A673 (cell line): ENCODE measurements around the gene ARID5B. TPM values are rescaled to one million over a fixed set of nuclear protein-coding genes. Genes with fewer than 3 reads are reported as not detected.

ENCODE experiments used
- BruUV-seq: library from RNA; stranded (reverse); fragments of 400-500 nt; replicated peaks from 2 replicates; lab custom pipeline; 2021; lab: Mats Ljungman, UMichigan
- CTCF ChIA-PET: fragments of 300-600 bp; sonication (Branson Sonifier 250); formaldehyde crosslinking; loops from one replicate; lab custom pipeline; 2022; ENCODE audit warnings: antibody characterized with exemption; lab: Charles Lee
- POLR2A ChIA-PET: fragments of 300-600 bp; sonication (Branson Sonifier 250); formaldehyde crosslinking; loops from one replicate; lab custom pipeline; 2022; ENCODE audit warnings: antibody characterized with exemption; ENCODE audit not compliant: low non-redundant PET; lab: Charles Lee
- DNase-seq: peaks from one replicate; pipeline ENCODE4 v3.0.0-alpha.2; 2015; ENCODE audit warnings: low spot score
- H3K27ac ChIP-seq: fragments of 200-600 bp; sonication (generic); 2 replicates; pipeline ENCODE4 v1.5.1; 2016; ENCODE audit warnings: mixed run types, low read depth, mild to moderate bottlenecking, mixed read lengths, antibody characterized with exemption, low read length; ENCODE audit not compliant: poor library complexity, severe bottlenecking
- H3K27me3 ChIP-seq: fragments of 200-600 bp; sonication (generic); replicated peaks from 2 replicates; pipeline ENCODE4 v1.6.1; 2017; ENCODE audit warnings: mixed run types, low read depth, mild to moderate bottlenecking, mixed read lengths, antibody characterized with exemption, low read length; ENCODE audit not compliant: insufficient read depth, poor library complexity
- H3K36me3 ChIP-seq: fragments of 200-600 bp; sonication (generic); 2 replicates; pipeline ENCODE4 v1.6.1; 2016; ENCODE audit warnings: mixed run types, mild to moderate bottlenecking, mixed read lengths, antibody characterized with exemption, low read length; ENCODE audit not compliant: insufficient read depth, poor library complexity, severe bottlenecking
- H3K4me1 ChIP-seq: fragments of 200-600 bp; sonication (generic); 2 replicates; pipeline ENCODE4 v1.6.1; 2017; ENCODE audit warnings: mixed run types, mild to moderate bottlenecking, mixed read lengths, antibody characterized with exemption, low read length; ENCODE audit not compliant: insufficient read depth, poor library complexity, severe bottlenecking
- H3K4me3 ChIP-seq: fragments of 200-600 bp; sonication (generic); 2 replicates; pipeline ENCODE4 v1.5.1; 2016; ENCODE audit warnings: low read depth, mixed run types, mild to moderate bottlenecking, mixed read lengths, low read length; ENCODE audit not compliant: poor library complexity, severe bottlenecking
- H3K9me3 ChIP-seq: fragments of 200-600 bp; sonication (generic); 2 replicates; pipeline ENCODE4 v1.6.1; 2016; ENCODE audit warnings: mixed run types, low read depth, mild to moderate bottlenecking, mixed read lengths, antibody characterized with exemption, low read length; ENCODE audit not compliant: poor library complexity, severe bottlenecking
- EZH2 ChIP-seq: fragments of 200-600 bp; sonication (generic); IDR thresholded peaks from 2 replicates; pipeline ENCODE4 v1.6.1; 2017; ENCODE audit warnings: borderline replicate concordance, low read depth, mild to moderate bottlenecking, mixed read lengths, antibody characterized with exemption, low read length; ENCODE audit not compliant: poor library complexity, severe bottlenecking
- intact Hi-C: fragments of 100-400 bp; cut with micrococcal nuclease; formaldehyde crosslinking; loops from one replicate; pipeline ENCODE4 v1.10.0; 2022; ENCODE audit not compliant: unreplicated experiment
- total RNA-seq: library from RNA; stranded (reverse); gene quantifications from 2 replicates; pipeline ENCODE4 v1.2.3, GENCODE V29; 2021
- TF ChIP-seq, protein P1 (sequence below): fragments of 300-800, 200-600 bp; sonication (generic); conservative IDR thresholded peaks from 2 replicates; pipeline ENCODE4 v1.5.1; 2017; ENCODE audit warnings: low read depth, mild to moderate bottlenecking, antibody characterized with exemption, low read length, moderate library complexity, mixed read lengths

The ARID5B gene
- total RNA-seq, 1 experiment from 2014 or later, result 29.0 TPM

DNA sequence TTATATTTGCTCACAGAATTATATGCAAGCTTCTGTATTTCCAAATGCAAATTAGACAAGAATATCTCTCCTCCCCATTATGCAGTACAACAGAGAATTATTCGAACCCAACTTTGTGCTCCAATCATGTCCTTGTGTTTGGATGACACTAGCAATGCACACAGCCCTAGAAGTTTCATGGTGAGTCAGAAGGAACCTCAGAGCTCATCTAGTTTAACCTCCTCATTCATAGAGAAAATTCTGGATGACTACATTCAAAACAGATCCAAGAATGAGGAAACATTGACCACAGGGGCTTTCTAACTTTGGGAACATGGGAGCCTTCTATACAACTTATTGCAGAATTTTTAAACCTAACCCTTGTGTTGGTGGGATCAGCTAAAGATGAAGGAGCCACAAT lies 12.8 kb upstream of the ARID5B start:
- DNase-seq, result no peak
- Histone ChIP-seq H3K4me3 (no peak overlapping the region), H3K27ac (no peak overlapping the region), H3K27me3 (no peaks in the 10 kb centered on the region), H3K36me3 (no peaks in the 10 kb centered on the region), H3K4me1 (peaks cover 7% of the 10 kb centered on the region), H3K9me3 (no peaks in the 10 kb centered on the region)
- TF ChIP-seq EZH2, result no peak
- TF ChIP-seq, protein P1, sequence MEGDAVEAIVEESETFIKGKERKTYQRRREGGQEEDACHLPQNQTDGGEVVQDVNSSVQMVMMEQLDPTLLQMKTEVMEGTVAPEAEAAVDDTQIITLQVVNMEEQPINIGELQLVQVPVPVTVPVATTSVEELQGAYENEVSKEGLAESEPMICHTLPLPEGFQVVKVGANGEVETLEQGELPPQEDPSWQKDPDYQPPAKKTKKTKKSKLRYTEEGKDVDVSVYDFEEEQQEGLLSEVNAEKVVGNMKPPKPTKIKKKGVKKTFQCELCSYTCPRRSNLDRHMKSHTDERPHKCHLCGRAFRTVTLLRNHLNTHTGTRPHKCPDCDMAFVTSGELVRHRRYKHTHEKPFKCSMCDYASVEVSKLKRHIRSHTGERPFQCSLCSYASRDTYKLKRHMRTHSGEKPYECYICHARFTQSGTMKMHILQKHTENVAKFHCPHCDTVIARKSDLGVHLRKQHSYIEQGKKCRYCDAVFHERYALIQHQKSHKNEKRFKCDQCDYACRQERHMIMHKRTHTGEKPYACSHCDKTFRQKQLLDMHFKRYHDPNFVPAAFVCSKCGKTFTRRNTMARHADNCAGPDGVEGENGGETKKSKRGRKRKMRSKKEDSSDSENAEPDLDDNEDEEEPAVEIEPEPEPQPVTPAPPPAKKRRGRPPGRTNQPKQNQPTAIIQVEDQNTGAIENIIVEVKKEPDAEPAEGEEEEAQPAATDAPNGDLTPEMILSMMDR, result no peak
- intact Hi-C loops, result no loop called here
- CTCF ChIA-PET, result no interaction called here
- POLR2A ChIA-PET, result no interaction called here
- BruUV-seq, result no TSS peak

DNA sequence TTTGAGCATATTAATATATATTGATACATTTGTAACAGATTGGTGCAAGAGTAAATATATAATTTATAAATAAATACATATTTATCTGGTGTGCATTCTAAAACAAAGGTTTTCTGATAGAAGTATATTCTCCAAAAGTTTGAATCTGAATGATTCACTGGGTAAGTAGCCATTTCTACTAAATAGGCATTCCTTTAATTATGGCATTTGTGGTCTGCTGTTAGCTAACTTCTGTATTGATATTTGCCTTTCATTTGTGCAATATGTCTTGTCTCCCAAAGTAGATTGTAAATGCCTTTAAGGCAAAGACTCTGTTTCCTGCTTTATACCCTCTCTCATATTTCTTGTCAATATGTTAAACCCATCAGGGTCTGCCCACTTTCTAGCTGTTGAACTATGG lies 11.1 kb upstream of the ARID5B start:
- ChIA-PET CTCF (interaction anchor here (0.6 kb wide), 1 partner anchor 9 kb away, joined by 7 read pairs; no protein-coding TSS in a partner anchor), POLR2A (no interaction called here)
- no TSS peak for BruUV-seq
- intact Hi-C loops, result no loop called here
- peaks cover 7% of the 10 kb centered on the region for H3K4me1 ChIP-seq
- no peaks in the 10 kb centered on the region for H3K27me3 ChIP-seq
- no peak overlapping the region for H3K4me3 ChIP-seq
- H3K9me3 ChIP-seq, result no peaks in the 10 kb centered on the region
- no peak for DNase-seq
- no peaks in the 10 kb centered on the region for H3K36me3 ChIP-seq
- no peak overlapping the region for H3K27ac ChIP-seq
- TF ChIP-seq EZH2, result no peak
- TF ChIP-seq, protein P1, result no peak

DNA sequence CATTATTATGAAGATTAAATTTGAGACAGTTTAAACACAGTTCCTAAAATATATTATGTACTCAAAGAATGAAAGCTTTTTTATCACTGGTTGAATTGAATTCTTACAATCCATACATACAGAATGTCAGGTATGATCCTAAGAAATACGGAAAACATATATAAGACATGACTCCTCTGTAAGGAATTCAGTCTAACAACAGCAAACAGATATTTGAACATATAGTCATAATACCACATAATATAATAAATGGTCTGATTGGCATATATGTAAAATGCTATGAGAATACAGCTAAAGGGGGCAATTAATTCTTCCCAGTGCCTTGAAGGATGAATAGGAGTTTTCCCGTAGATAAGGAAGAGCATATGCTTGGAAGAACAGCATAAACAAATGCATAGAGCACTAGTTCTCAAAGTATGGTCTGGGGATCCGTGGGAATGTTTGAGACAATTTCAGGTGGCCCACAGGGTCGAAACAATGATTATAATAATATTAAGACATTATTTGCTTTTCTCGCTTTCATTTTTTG lies 10.6 kb upstream of the ARID5B start:
- TF ChIP-seq, protein P1, result no peak
- TF ChIP-seq EZH2, result no peak
- POLR2A ChIA-PET, result no interaction called here
- Histone ChIP-seq H3K4me1 (peaks cover 7% of the 10 kb centered on the region), H3K4me3 (no peak overlapping the region), H3K9me3 (no peaks in the 10 kb centered on the region), H3K27me3 (no peaks in the 10 kb centered on the region), H3K27ac (no peak overlapping the region), H3K36me3 (no peaks in the 10 kb centered on the region)
- intact Hi-C loops, result no loop called here
- BruUV-seq, result no TSS peak
- no peak for DNase-seq
- CTCF ChIA-PET, result interaction anchor here (0.6 kb wide), 1 partner anchor 9 kb away, joined by 7 read pairs; no protein-coding TSS in a partner anchor
